Kidney capillary endothelial cell (primary cell): ENCODE results near the gene TRIM8.
"Not testable (repeated sequence)": the region's sequence is repeated elsewhere in the genome, so short reads cannot be mapped to it uniquely, and the experiment has no call there.

Experiments
- DNase-seq: peaks from one replicate; pipeline ENCODE4 v3.0.0-alpha.2; 2018; ENCODE audit warnings: low spot score

The TRIM8 gene

GRCh38 chr10:102650655-102651454 lies 6.6 kb downstream of the TRIM8 start:
- no peak for DNase-seq

- no peak for DNase-seq
Observed at GRCh38 chr10:102651455-102652169, 7.3 kb downstream of the TRIM8 start.

GRCh38 chr10:102652170-102652916 lies 8.1 kb downstream of the TRIM8 start:
- DNase-seq = no peak

- no peak for DNase-seq
Observed at GRCh38 chr10:102653060-102653459, 8.8 kb downstream of the TRIM8 start.

GRCh38 chr10:102654566-102654965 lies 10.3 kb downstream of the TRIM8 start:
- DNase-seq = no peak

- no peak for DNase-seq
Observed at GRCh38 chr10:102654969-102655368, 10.7 kb downstream of the TRIM8 start.

GRCh38 chr10:102656026-102656425 lies 11.7 kb downstream of the TRIM8 start:
- DNase-seq = no peak

GRCh38 chr10:102656791-102657371 lies 12.6 kb downstream of the TRIM8 start:
- DNase-seq = no peak

GRCh38 chr10:102657451-102657850 lies 13.2 kb downstream of the TRIM8 start:
- no peak for DNase-seq

- DNase-seq = peak; percentile 62
Observed at GRCh38 chr10:102657984-102658724, 13.9 kb downstream of the TRIM8 start.

GRCh38 chr10:102658802-102659201 lies 14.5 kb downstream of the TRIM8 start:
- DNase-seq = no peak

- no peak for DNase-seq
Observed at GRCh38 chr10:102660888-102661657, 16.8 kb downstream of the TRIM8 start.

- no peak for DNase-seq
Observed at GRCh38 chr10:102661658-102662028, 17.4 kb downstream of the TRIM8 start.

GRCh38 chr10:102665904-102666509 lies 21.7 kb downstream of the TRIM8 start:
- no peak for DNase-seq

- DNase-seq = not testable (repeated sequence)
Observed at GRCh38 chr10:102667411-102667810, 23.1 kb downstream of the TRIM8 start.

GRCh38 chr10:102668326-102669107 lies 24.2 kb downstream of the TRIM8 start:
- no peak for DNase-seq

- DNase-seq = no peak
Observed at GRCh38 chr10:102669206-102670064, 25.2 kb downstream of the TRIM8 start.

GRCh38 chr10:102670065-102670670 lies 25.9 kb downstream of the TRIM8 start:
- DNase-seq = no peak
